Measurements from ENCODE around the gene MTHFD2L.

Gene MTHFD2L

GRCh38 chr4:74235135-74235534, 77.2 kb downstream of the MTHFD2L start:
- DNase-seq (ENCODE audit: insufficient read length, low spot score), result no peak
- peak; percentile 79 for FAIRE-seq

DNA sequence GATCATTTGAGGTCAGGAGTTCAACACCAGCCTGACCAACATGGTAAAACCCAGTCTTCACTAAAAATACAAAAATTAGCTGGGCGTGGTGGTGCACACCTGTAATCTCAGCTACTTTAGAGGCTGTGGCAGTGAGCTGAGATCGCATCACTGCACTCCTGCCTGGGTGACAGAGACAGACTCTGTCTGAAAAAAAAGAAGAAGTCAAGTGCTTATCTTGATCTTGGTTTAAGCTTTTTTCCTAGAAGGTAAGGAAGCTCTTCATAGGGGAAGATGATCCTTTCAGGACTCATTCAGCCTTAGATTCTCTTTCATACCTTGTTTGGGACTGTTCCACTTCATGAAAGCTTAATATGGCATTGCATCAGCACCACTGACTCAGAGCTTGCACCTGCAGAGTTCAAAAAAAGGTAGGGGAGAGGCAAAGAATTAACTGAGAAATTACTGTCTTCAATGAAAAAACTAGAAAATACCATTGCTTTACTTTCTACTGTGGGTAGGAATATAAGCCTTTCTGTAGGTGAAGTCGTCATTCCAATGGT, 79.6 kb downstream of the MTHFD2L start:
- no peak for FAIRE-seq
- no peak for DNase-seq (ENCODE audit: insufficient read length, low spot score)

GRCh38 chr4:74244049-74244448, 86.1 kb downstream of the MTHFD2L start:
- no peak for DNase-seq (ENCODE audit: insufficient read length, low spot score)

DNA sequence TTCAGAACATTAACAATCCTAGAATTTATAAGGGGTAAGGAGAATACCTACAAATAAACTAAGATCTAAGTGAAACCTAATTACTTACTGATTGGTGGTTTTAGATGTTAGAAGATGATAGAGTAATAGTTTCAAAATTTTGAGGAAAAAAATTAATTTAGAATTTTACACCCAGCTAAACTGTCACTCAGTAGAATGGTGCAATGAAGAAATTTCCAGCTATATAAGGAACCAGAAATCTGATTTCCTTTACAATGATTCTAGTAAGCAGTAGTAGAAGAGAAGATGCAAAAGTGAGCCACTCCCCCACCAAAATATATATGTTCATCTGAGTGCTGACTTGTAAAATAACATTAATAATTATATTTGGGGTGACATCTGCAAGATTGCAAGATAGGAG, 95.0 kb downstream of the MTHFD2L start:
- FAIRE-seq (no peak), DNase-seq (ENCODE audit: insufficient read length, low spot score) (no peak)

More at GRCh38 chr4:74244049-74244448, 86.1 kb downstream of the MTHFD2L start:
- no peak for FAIRE-seq

GRCh38 chr4:74254386-74254785, 96.5 kb downstream of the MTHFD2L start:
- DNase-seq (ENCODE audit: insufficient read length, low spot score) (no peak), FAIRE-seq (no peak)

DNA sequence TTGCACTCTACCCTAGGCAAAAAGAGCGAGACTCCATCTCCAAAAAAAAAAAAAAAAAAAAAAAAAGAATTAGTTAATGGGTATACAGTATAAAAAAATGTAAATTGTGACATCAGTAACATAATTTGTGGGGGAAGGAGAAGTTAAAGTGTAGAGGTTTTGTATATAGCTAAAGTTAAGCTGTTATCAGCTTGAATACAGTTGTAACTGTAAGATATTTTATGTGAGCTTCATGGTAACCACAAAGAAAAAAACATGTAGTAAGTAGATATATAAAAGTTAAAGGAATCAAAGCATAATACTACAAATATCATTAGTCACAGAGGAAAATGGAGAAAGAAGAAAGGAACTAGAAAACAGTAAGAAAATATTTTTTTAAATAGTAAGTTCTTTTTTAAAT, 97.2 kb downstream of the MTHFD2L start:
- no peak for DNase-seq (ENCODE audit: insufficient read length, low spot score)
- FAIRE-seq, result no peak

DNA sequence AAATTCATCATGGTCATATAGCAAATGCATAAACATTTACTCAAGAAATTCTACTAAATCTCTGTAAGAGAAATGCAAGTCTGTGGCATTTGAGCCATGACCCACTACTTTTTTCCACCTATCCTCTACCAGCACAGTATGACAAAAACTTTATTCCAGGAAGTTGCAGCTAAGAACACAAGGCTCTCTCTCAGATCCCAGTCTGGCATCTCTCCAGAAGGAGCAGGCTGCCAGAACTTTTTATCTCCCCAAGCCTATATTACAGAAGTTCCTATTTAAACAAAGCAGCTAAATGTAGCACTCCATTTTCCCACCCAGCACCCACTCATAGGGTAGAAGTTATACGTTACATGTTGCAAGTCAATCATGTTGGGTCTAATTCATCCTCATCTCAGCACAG, 101.0 kb downstream of the MTHFD2L start:
- DNase-seq (ENCODE audit: insufficient read length, low spot score) (no peak), FAIRE-seq (no peak)

DNA sequence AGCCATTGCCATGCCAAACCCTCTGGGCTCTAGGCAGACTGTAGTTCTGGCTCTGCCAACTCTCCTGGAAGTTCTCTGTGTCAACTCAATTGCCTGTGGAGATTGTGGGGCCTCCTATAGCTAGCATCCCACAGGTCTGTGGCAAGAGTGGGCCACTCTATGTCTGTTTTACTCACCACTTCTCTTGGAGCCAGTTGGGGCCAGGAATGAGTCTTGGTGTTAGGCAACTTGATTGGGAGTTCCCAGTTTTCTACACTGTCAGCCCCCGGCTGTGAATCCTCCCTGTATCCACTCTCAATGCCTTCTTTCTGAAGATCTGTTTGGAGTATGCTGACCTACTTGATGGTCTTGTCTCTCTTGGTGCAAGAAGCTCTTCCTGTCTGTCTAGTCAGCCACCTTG, 102.1 kb downstream of the MTHFD2L start:
- no peak for DNase-seq (ENCODE audit: insufficient read length, low spot score)

GRCh38 chr4:74262522-74262921, 104.6 kb downstream of the MTHFD2L start:
- DNase-seq (ENCODE audit: insufficient read length, low spot score) (no peak), FAIRE-seq (no peak)

More for the DNA sequence above, 102.1 kb downstream of the MTHFD2L start:
- FAIRE-seq, result no peak

DNA sequence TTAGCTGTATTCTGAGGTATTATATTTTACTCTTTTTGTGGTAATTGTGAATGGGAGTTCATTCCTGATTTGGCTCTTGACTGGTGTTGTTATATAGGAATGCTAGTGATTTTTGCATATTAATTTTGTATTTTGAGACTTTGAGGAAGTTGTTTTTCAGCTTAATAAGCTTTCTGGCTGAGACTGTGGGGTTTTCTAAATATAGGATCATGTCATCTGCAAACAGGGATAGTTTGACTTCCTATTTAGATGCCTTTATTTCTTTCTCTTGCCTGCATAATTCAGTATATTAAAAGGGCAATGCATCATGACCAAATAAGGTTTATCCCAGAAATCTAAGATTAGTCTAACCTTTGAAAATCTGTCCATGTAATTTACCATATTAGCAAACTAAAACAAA, 105.6 kb downstream of the MTHFD2L start:
- FAIRE-seq (no peak), DNase-seq (ENCODE audit: insufficient read length, low spot score) (no peak)

- no peak for DNase-seq (ENCODE audit: insufficient read length, low spot score)
- peak; percentile 52 for FAIRE-seq
These were observed 108.2 kb downstream of the MTHFD2L start for GRCh38 chr4:74266081-74266480.

- no peak for FAIRE-seq
- no peak for DNase-seq (ENCODE audit: insufficient read length, low spot score)
These were observed 110.2 kb downstream of the MTHFD2L start for GRCh38 chr4:74267998-74268606.

DNA sequence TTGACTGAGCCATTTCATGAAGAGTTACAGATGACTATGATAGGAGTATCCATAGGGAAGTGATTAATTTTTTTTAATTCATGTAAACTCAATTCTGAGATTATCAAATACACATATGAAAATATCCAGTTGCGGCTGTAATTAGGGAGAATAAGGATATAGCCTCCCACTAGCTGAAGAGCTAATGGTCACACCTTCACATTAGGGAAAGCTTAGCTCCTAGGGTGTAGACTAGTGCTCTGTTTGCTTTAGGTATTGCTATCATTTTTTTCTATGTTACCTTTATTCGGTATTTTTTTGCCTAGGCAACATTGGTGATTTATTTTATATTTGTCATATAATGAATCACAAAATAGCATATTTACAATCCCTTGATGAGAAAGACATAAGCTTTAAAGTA, 110.7 kb downstream of the MTHFD2L start:
- DNase-seq (ENCODE audit: insufficient read length, low spot score) (no peak), FAIRE-seq (no peak)

GRCh38 chr4:74278490-74278889, 120.6 kb downstream of the MTHFD2L start:
- no peak for FAIRE-seq
- no peak for DNase-seq (ENCODE audit: insufficient read length, low spot score)

DNA sequence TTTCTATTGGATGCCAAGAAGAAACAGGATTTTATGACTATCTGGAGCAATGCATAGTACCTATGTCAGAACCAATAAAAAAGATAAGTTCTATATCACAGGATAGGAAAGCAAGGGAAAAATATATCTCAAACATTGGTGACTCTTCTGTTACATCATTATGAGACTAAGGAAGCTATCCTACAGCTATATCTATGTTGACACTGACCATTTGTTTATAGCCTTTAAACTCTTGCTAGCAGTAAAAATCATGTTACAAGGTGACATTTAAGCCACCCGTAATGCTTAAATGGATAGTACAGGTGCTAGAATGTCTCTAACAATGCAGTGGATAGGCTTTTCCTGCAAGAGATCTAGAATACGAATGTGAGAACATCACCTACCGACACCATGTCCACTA, 121.8 kb downstream of the MTHFD2L start:
- no peak for FAIRE-seq

GRCh38 chr4:74282926-74283325, 125.0 kb downstream of the MTHFD2L start:
- DNase-seq (ENCODE audit: insufficient read length, low spot score), result no peak
- no peak for FAIRE-seq

More for the DNA sequence above, 121.8 kb downstream of the MTHFD2L start:
- DNase-seq (ENCODE audit: insufficient read length, low spot score), result no peak

- FAIRE-seq (no peak), DNase-seq (ENCODE audit: insufficient read length, low spot score) (no peak)
These were observed 125.7 kb downstream of the MTHFD2L start for GRCh38 chr4:74283614-74284013.

GRCh38 chr4:74284053-74284452, 126.1 kb downstream of the MTHFD2L start:
- DNase-seq (ENCODE audit: insufficient read length, low spot score) (no peak), FAIRE-seq (no peak)

DNA sequence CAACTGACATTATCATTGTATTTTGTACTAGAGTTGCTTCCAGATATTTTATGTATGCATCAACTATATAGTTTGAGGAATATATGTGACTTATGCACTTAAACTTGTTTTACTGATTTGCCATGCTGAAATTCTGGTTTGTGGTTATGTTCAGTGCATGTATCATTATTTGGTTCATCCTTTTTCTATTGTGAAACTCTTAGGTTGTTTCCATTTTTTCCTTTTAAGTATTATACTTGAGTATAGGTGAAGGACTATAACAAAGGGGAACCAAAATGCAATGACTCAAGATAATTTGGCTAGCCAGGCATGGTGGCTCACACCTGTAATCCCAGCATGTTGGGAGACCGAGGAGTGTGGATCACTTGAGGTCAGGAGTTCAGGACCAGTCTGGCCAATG, 129.2 kb downstream of the MTHFD2L start:
- no peak for FAIRE-seq
- DNase-seq (ENCODE audit: insufficient read length, low spot score), result no peak

GRCh38 chr4:74287791-74288190, 129.9 kb downstream of the MTHFD2L start:
- FAIRE-seq (no peak), DNase-seq (ENCODE audit: insufficient read length, low spot score) (no peak)

DNA sequence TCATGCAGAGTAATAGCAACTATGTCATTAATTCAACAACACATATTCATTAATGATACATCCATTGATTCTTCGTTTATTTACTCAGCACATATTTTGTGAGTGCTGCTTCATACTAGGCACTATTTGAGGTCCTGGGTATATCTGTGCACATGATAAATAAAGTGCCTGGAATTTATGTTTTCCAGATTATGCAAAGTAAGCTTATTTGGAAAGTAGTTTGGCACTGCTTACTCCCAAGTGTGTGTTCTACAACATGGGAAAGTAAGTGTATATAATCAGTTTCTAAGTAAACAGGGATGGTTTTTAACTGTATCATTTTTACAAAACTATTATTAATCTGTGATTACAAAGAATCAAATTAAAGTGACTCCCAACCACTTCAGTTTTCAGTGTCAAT, 133.6 kb downstream of the MTHFD2L start:
- no peak for DNase-seq (ENCODE audit: insufficient read length, low spot score)
- FAIRE-seq, result no peak

- no peak for FAIRE-seq
- no peak for DNase-seq (ENCODE audit: insufficient read length, low spot score)
These were observed 134.4 kb downstream of the MTHFD2L start for GRCh38 chr4:74292111-74292870.
